Measurements from ENCODE around the gene NKPD1.
A peak's percentile ranks its signal among the peaks of the same experiment; 100 is the strongest.

NKPD1 gene

GRCh38 chr19:45172173-45172572 lies 11.4 kb upstream of the NKPD1 start:
- H3K4me1 Mint-ChIP-seq: peaks cover 35% of the 10 kb centered on the region
- no peaks in the 10 kb centered on the region for H3K9me3 Mint-ChIP-seq
- no peak overlapping the region for H3K27ac Mint-ChIP-seq
- TF ChIP-seq CTCF (IDR thresholded peaks at IDR 0.05): no peak
- DNase-seq: no peak
- H3K4me3 Mint-ChIP-seq: no peak overlapping the region
- no peaks in the 10 kb centered on the region for H3K27me3 Mint-ChIP-seq (ENCODE audit: low read depth, poor library complexity)
- H3K36me3 Mint-ChIP-seq (ENCODE audit: low read depth): no peaks in the 10 kb centered on the region

GRCh38 chr19:45171211-45171623 lies 10.4 kb upstream of the NKPD1 start:
- DNase-seq: no peak
- peaks cover 40% of the 10 kb centered on the region for H3K4me1 Mint-ChIP-seq
- H3K4me3 Mint-ChIP-seq: no peak overlapping the region
- no peaks in the 10 kb centered on the region for H3K9me3 Mint-ChIP-seq
- TF ChIP-seq CTCF (IDR thresholded peaks at IDR 0.05): no peak
- peak overlapping the region; percentile 55 for H3K27ac Mint-ChIP-seq
- H3K27me3 Mint-ChIP-seq (ENCODE audit: low read depth, poor library complexity): no peaks in the 10 kb centered on the region
- no peaks in the 10 kb centered on the region for H3K36me3 Mint-ChIP-seq (ENCODE audit: low read depth)

DNA sequence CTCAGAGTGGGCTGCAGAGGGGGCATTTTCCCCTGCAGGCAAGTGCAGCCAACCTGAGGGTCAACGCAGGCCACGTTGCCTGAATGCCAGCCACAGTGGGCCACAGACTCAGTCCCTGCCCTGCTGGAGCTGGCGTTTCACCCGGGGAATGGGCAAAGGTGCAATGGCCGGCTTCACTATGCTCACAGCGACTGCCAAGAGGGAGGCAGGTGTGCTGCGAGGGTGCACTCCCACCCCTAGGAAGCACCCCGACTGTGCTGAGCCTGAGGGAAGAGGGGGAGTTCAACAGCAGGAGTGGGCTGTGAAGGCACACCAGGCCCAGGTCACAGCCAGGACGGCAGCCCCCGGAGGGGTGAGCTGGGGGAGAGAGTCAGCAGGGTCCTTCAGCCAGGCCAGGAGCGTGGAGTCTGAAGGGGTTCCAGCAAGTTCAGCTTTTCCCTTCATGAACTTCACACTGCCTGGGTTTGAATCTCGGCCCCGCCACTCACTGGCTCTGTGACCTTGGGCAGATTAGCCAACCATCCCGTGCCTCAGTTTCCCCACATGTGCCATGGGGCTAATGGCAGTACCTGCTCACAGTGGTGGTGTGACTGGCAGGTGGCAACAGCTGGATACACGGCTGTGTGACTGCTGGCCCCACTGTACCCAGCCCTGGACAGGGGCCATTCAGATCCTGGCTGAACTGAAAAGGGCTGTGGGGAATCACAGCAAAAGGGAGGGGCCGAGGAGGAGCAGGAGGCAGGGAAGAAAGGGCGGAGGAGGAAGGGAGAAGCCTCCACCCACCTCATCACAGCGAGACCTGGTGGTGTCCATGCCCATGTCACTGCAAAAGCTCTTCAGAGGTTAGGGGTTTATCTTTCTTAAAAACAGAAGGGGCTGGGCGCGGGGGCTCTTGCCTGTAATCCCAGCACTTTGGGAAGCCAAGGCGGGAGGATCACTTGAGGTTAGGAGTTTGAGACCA lies 9.6 kb upstream of the NKPD1 start:
- H3K36me3 Mint-ChIP-seq (ENCODE audit: low read depth): no peaks in the 10 kb centered on the region
- H3K4me1 Mint-ChIP-seq: peaks cover 37% of the 10 kb centered on the region
- no peak for TF ChIP-seq CTCF (IDR thresholded peaks at IDR 0.05)
- H3K4me3 Mint-ChIP-seq: no peak overlapping the region
- no peaks in the 10 kb centered on the region for H3K9me3 Mint-ChIP-seq
- no peak for DNase-seq
- H3K27ac Mint-ChIP-seq: no peak overlapping the region
- H3K27me3 Mint-ChIP-seq (ENCODE audit: low read depth, poor library complexity): no peaks in the 10 kb centered on the region

GRCh38 chr19:45169602-45170001 lies 8.8 kb upstream of the NKPD1 start:
- H3K27ac Mint-ChIP-seq: no peak overlapping the region
- H3K4me3 Mint-ChIP-seq: no peak overlapping the region
- no peaks in the 10 kb centered on the region for H3K9me3 Mint-ChIP-seq
- no peaks in the 10 kb centered on the region for H3K36me3 Mint-ChIP-seq (ENCODE audit: low read depth)
- TF ChIP-seq CTCF (IDR thresholded peaks at IDR 0.05): no peak
- no peak for DNase-seq
- H3K4me1 Mint-ChIP-seq: peaks cover 35% of the 10 kb centered on the region
- H3K27me3 Mint-ChIP-seq (ENCODE audit: low read depth, poor library complexity): no peaks in the 10 kb centered on the region

GRCh38 chr19:45168767-45169351 lies 8.1 kb upstream of the NKPD1 start:
- Mint-ChIP-seq H3K9me3 (no peaks in the 10 kb centered on the region), H3K4me1 (peaks cover 32% of the 10 kb centered on the region), H3K27me3 (ENCODE audit: low read depth, poor library complexity) (no peaks in the 10 kb centered on the region), H3K27ac (no peak overlapping the region), H3K36me3 (ENCODE audit: low read depth) (no peaks in the 10 kb centered on the region), H3K4me3 (no peak overlapping the region)
- no peak for DNase-seq
- TF ChIP-seq CTCF (IDR thresholded peaks at IDR 0.05): no peak

Measured in nephron progenitor cell (in vitro differentiated cells).